Measurements from ENCODE around the gene PEX5.
A peak's percentile ranks its signal among the peaks of the same experiment; 100 is the strongest.

PEX5 gene

GRCh38 chr12:7189398-7190267, at the start of gene PEX5:
Gene PEX5 (plus strand): TSS chr12:7189686. CDS start chr12:7190378, 692 bp downstream.
- DNase-seq = peak; percentile 78

GRCh38 chr12:7141351-7142005, 48.0 kb upstream of the PEX5 start:
- DNase-seq = no peak

DNA sequence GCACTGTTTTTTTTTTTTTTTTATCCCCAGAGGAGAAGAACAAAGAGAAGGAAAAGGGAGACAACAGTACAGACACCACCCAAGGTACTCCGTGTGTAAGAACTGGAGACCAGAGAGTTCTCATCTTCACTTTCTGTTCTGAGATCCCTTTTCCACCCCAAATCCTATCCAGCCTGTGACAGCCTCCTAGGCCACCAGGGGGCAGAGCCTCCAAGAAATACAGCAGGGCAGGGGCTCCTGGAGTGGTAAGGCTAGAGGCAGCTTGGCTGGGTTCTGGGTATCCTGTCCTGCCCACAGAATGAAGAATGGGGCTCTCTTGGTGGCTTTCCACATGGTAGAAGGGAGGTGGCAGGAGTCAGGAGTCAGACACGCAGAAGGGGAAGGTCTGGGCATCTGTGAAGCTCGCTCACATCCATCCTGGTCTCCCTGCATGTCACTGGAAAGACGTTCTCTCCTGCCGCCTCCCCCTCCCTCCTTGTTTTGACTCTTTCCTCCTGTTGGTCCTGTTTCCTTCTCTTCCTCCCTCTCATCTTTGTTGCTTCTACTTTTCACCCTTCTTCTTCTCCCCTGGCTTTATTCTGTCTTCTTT, 47.3 kb upstream of the PEX5 start:
- peak; percentile 25 for DNase-seq

DNA sequence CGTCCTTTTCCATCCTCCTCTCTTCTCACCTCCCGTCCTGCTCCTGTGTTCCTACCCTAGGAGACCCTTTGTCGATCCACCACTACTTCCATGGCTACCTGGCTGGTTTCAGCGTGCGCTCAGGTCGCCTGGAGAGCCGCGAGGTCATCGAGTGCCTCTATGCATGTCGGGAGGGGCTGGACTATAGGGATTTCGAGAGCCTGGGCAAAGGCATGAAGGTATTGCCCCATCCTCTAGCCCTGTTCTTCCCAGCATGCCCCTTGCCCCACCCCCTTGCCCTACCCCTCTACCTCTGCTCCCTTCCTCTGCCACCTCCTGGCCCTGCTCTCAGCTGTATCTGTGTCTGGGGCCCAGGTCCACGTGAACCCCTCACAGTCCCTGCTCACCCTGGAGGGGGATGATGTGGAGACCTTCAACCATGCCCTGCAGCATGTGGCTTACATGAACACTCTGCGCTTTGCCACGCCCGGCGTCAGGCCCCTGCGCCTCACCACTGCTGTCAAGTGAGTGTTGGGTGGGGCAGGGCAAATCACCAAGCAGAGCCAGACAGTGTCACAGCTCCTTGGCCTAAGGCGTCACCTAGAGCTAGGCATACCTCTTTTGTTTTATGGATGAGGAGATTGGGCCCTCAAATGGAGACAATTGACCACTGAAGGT, 46.5 kb upstream of the PEX5 start:
- DNase-seq = no peak

DNA sequence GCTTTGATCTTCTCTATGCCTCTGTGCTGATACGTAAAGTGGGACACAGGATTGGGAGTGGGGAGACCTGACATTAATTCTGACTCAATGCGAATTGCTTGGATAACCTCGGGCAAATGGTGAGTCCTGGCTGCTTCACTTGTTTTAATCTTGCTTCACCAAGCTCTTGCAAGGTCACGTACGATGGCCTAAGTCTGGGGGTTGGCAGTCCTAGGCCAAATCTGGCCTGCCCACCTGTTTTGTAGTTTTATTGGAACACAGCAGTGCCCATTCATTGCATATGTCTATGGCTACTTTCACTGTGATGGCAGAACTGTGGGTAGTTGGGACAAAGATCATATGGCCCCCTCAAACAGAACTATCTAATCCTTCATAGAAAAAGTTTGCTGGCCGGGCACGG, 45.9 kb upstream of the PEX5 start:
- DNase-seq = no peak

DNA sequence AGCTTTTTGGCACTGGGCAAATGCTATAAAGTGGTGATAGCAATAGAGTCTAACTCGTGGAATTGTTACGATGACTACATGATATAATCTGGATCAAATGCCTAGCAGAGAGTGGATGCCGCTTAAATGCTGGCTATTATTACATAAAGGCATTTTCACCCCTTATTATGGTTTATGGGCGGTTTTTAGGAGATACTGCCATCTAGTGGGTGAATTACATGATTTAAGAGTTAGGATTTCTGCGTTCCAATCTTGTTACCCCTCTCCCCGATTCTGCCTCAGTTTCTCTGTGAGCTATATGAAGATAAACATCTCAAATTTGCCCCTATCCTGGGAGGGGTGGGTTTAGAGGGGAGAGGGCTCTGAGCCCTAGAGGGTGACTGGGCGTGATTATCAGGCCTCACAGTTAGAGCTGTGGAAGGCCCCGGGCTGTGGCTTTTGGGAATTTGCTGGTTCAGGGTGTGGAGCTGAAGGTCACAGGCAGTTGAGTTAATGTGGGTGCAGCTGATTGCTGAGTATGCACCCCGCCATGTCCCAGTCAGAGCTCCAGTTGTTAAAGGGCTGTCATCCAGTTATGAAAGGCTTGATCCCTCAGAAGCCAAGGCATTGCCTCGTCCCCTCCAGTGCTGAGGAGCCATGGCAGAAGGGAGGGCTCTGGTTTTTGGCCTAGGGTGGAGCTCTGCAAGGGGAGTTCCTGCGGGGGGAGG, 44.9 kb upstream of the PEX5 start:
- DNase-seq = peak; percentile 70

DNA sequence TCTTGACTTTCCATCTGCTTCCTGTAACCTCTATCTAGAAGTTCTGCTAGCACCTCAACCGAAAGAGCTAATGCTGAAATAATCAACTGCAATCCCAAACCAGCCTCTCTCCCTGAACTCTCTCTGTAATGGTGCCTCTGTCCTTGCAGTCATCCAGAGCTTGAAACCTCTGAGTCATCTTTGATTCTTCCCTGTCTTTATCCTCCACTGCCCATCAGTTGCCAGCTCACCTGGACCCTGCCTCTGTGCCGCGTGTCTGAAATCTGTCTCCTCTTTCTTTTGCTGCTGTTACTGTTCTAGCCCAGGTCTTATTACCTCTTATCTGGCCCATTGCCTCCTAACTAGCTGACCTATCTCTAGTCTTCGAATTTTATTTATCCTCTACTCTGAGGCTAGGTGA, 43.8 kb upstream of the PEX5 start:
- DNase-seq = no peak

GRCh38 chr12:7146228-7146627, 43.3 kb upstream of the PEX5 start:
- no peak for DNase-seq

DNA sequence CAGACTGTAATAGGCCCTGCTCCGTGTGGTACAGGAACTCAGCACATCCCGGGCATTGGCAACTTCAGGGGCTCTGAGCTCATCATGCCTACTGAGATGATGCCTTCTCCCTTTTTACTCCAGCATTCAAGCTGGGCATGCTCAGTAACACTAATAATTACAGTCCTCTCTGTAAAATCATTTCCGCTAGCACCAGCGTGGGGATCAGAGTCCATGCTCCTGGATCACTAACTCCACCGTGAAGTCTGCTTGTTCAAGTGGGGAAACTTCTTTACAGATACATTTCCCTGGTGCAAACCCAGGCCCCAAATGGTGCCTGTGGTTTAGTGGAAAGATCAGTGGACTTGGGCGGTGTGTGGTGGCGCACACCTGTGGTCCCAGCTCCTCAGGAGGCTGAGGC, 42.6 kb upstream of the PEX5 start:
- DNase-seq = no peak

GRCh38 chr12:7150356-7150755, 39.1 kb upstream of the PEX5 start:
- no peak for DNase-seq

DNA sequence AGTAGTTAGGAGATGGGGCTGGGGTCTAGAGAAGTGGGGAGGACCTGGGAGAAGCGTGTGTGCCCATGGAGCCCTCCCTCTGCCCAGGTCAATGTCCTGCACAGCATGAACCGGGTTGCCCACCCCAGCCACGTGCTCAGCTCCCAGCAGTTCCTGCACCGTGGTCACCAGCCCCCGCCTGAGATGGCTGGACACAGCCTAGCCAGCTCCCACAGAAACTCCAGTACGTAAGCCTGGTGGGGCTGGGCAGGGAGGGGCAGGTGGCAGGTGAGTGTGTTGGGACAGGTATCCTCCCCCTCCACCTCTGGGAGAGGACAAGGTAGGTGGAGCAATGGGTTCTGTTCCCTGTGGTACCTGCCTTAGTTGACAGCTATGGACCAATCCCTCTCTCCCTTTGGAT, 38.6 kb upstream of the PEX5 start:
- DNase-seq = no peak

DNA sequence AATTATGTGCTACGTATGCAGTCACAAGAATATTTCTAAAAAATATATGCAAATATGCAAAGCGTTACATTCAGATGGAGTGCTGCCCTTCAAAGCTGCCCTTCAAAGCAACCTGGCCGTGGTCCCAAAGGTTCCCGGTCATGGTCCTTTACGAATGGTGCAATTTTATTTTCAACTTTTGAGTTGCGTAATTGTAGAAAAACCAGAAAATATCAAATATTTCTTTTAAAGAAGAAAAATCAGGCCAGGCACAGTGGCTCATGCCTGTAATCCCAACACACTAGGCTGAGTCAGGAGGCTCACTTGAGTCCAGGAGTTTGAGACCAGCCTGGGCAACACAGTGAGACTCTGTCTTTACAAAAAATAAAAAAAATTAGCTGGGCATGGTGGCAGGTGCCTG, 38.0 kb upstream of the PEX5 start:
- DNase-seq = no peak

- no peak for DNase-seq
Observed at GRCh38 chr12:7152818-7153217, 36.7 kb upstream of the PEX5 start.

- DNase-seq = no peak
Observed at GRCh38 chr12:7154042-7154441, 35.4 kb upstream of the PEX5 start.

DNA sequence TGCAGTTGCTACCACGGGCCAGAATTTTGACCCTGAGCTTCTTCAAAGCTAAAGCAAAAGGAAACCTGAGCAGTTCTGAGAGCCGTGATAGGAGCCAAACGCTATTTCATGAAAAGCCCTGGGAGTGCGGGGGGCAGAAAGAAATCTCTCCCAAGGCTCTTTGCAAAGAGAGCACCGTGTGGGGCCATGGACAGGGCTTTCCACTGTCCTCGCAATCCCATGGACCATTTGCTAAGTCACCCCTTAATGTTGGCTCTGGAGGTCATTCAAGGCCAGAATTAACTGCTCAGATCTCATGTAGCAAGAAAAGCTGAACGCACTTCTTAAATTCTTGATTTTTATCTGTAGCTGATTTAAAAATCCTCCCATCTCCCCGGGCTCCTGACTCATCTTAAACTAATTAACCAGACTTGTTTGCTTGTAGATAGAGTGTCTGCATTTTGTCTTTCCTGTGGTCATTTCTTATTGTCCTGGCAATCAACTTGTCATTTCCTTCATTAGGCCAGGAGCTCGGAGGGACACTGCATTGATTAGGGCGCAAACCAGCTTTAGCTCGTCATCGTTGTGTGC, 34.5 kb upstream of the PEX5 start:
- DNase-seq = no peak

DNA sequence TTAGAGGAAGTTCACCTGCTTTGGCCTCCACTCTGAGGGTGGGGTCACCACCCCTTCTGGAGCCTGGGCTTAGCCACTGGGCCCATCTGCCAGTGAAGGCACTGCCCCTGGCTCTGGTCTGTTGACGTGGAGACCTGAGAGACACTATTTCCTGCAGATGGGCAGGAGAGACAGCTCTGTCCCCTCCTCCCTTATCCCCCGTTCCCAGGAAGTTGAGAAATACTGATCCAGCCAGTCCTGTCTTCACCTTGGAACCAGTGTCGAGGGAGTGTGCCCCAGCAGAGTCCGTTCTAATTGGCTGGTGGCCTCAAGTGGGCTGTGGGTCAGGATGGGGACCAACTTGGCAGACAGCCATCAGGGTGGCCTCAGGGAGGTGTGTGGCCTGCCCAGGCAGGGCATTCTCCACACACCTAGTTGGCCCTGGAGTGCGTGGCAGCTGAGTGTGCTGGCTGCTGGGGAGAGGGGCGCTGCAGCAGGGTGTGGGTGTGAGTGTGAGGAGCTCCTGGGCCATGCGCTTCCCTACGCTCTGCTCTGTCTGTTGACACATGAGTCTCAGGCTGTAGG, 33.9 kb upstream of the PEX5 start:
- DNase-seq = no peak

DNA sequence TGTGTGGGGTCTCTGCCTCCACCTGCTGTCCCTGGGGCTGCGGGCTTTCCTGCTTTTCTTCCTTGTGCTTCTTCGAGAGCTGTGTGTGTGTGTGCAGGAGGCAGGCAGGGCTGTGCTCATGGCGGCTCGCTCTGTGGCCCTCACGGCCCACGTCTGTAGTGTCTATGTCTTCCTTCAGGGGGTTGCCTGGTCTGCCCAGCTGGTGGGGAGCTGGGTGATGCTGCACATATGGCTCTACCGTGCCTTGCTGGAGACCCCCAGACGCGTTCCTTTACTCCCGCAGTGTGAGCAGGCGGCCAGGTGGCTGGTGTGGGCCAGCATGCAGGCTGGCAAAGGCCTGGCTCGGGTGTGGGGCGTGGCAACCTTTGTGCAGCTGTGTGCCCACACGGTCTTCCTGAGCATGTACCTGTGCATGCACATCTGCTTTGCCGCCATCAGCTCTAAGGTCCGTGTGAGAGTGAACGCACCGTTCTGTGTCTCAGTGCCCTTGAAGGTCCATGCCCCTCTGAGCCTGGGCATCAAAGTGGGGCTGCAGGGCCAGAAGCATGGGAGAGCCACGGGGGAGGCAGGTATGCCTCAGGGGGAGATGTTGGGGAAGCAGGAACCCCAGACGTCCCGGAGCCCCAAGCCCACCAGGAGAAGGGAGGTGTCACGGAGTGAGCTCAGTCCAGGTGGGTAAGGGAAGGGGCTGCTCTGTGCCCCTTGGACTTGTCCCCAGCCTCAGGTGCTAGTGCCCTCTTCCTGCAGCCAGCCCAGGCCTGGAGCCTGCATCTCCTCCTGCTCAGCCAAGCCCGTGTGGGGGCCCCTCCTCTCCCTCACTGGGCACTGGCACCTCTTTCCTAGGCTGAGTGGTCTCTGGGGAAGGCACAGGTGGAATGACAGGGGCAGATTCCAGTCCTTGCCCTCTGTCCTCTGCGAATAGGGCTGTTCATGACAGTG, 33.0 kb upstream of the PEX5 start:
- no peak for DNase-seq

GRCh38 chr12:7157391-7157790, 32.1 kb upstream of the PEX5 start:
- DNase-seq = no peak

- DNase-seq = no peak
Observed at GRCh38 chr12:7158781-7159609, 30.5 kb upstream of the PEX5 start.

DNA sequence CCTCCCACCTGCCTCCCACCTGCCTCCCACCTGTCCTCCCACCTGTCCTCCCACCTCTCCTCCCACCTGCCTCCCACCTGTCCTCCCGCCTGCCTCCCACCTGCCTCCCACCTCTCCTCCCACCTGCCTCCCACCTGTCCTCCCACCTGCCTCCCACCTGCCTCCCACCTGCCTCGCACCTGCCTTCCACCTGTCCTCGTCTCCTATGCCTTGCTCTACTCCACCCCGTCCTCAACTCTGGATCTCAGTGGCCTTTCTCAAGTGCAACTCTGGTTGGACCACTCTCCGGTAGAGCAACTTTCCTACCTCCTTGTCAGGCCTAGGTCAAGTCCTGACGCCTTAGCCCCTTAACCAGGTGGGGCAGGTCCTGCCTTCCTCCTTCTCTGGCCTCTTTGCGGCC, 29.3 kb upstream of the PEX5 start:
- DNase-seq = no peak

All from NCI-H1694 treated with DMSO at 0.1 percent for 48 hours (cell line).